DND-41 (cell line): ENCODE results near the gene TMEM165.

ENCODE experiments used
- CTCF ChIP-seq: IDR thresholded peaks from 2 replicates; pipeline ENCODE4 v1.5.1; 2012; ENCODE audit warnings: borderline replicate concordance, low read length, moderate library complexity, mild to moderate bottlenecking; ENCODE audit not compliant: poor library complexity, severe bottlenecking; ENCODE audit errors: extremely low read depth
- EZH2 ChIP-seq: IDR thresholded peaks from 3 replicates; pipeline ENCODE4 v1.6.1; 2012; ENCODE audit warnings: borderline replicate concordance, low read depth, mild to moderate bottlenecking, moderate library complexity, low read length, inconsistent platforms; ENCODE audit not compliant: severe bottlenecking

GRCh38 chr4:55356991-55357461 is 38.7 kb upstream of the TMEM165 start:
- TF ChIP-seq CTCF (no peak), EZH2 (no peak)
